ENCODE data around the gene PRELID3B.

The PRELID3B gene

DNA sequence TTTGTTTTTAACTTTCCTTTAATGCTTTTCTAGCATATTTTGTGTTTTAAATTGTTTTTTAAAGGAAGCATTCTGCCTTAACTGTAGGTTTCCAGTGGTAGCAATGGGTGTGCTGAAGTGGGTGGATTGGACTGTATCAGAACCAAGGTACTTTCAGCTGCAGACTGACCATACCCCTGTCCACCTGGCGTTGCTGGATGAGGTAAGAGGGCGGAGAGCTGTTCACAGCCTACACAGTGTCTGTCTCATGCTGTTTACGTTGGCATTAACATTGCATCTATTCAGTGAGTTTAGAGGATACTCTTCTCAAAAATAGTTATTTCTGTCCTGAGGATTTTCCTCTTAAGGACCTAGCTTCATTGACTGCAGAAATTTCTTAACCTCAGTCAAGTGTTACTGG is 49.7 kb downstream of the PRELID3B start:
- no peak for DNase-seq

DNA sequence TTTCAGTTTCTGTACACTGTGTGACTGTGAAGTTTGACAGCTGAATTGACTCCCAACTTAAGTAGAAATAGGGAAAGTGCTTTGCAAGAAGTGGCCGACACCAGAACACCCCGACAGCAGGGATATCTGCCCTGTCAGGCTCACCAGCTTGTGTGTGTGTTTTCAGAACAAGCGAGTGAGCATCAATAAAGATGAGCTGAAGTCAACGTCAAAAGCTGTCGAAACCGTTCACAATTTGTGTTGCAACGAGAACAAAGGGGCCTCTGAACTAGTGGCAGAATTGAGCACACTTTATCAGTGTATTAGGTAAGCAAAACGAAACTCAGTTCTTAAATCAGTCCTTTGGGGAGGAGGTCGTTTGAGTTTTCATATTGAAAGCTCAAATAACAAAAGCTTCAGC is 50.9 kb downstream of the PRELID3B start:
- DNase-seq: no peak

DNA sequence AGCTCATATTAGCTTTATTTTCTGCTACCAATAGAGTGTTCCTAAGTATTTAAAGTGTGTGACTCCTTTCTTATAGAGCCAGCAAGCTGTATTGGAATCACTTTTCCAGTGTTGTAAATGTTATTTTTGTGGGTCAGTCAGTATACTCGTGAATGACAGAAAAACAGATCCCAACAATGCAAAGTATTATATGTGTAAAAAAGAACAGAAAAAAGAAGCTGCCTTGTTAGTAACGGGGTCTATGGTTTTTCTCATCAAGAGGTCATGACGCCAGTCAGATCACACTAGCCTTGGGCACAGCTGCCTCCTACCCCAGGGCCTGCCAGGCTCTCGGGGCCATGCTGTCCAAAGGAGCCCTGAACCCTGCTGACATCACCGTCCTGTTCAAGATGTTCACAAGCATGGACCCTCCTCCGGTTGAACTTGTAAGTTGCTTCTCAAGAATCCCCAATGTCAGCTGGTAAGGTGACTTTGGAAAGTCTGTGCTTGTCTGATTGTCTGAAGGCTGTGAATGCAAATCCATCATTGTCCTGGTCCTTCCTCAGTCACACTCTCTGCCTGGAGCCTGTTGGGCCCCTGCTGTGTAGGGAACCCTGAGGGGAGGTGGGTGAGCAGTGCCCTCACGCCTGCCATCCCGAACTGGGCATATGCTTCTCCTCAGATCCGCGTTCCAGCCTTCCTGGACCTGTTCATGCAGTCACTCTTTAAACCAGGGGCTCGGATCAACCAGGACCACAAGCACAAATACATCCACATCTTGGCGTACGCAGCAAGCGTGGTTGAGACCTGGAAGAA is 51.7 kb downstream of the PRELID3B start:
- no peak for DNase-seq

DNA sequence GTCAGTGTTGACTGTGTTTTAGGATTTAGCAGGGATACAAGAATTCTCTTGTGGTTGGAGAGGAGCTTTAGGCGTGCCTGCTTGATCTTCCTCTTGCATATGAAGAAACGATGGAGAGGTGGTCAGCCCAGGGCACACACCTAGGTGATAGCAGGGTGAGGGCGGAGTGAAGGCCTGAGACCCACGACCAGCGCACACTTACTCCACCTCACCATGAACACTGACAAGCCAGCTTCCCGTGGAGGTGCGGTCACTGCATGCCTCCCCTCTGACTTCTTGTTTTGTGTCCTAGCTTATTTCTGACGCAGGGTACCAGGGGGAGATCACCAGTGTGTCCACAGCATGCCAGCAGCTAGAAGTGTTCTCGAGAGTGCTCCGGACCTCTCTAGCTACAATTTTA is 53.4 kb downstream of the PRELID3B start:
- no peak for DNase-seq

DNA sequence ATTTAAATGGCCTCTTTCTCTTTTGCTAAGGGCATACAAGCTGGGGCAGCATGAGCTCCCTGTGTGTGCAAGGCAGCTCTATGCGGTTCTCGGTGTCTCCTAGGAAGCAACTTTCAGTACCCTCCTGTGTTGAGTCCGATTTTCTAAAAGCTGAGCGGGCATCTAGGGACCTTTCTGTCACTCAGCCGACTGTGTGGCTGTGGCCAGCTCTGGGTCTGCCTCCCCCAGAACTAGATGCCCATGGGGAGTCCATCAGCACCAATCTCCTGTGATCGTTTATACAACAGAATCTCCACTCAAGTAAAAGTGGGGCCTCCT is 54.1 kb downstream of the PRELID3B start:
- no peak for DNase-seq

DNA sequence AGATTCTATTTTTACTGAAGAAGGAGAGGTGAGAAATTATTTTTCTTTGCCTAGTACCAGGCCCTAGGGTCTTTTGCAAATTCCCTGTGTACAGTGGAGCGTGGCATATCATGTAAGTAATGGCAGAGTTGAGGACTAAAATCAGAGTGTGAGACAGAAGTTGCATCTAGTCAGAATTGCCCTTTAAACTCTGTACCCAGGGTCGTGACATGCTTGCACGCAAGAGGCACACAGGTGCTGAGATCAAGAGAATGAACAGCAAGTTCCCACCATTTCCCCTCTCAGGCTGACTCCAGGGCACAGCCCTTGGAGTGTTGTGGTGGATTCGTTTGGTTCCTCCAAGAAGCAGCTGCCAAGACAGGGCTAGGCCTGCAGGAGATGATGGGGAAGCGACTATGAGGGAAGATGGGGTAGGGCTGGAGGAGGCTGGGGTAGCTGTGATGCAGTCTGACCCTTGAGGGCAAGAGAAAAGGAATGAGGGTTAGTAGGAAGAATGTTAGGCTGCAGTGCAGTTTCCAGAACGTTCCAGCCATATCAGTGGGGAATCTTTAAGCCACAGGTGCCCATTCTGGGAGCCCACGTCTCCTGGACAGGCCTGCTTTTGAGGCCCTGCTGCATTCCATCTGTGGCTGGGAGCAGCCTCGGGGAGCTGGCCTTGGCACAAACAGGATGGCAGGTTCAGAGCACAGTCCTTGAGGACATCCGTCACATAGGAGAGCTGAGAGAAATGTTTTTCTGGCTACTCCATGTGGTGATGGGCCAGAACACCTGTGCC is 54.6 kb downstream of the PRELID3B start:
- peak; percentile 4 for DNase-seq

DNA sequence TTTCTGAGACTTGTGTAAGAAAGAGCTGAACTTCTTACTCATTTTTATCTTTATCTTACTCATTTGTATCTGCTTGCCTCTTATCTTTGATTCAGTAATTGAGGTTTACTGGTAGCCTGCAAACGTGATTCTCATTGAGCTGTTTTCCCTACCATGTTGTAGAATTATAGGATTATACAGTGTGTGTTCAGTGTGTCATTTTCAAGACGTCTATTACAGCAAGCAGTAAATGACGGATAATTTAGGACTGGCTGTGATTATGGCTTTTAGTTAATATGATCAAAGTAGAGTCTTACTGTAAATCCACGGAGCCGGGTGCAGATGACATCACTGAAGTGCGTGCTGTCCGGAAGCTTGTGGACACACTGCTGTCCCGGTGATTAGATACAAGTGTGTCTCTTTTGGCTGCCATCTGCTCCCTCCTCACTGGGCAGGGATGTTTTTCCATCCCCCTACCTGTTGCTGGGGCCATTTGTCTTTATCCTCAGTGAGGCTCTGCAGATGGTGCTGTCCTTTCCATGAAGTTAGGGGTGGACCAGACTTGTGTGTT is 55.5 kb downstream of the PRELID3B start:
- no peak for DNase-seq

DNA sequence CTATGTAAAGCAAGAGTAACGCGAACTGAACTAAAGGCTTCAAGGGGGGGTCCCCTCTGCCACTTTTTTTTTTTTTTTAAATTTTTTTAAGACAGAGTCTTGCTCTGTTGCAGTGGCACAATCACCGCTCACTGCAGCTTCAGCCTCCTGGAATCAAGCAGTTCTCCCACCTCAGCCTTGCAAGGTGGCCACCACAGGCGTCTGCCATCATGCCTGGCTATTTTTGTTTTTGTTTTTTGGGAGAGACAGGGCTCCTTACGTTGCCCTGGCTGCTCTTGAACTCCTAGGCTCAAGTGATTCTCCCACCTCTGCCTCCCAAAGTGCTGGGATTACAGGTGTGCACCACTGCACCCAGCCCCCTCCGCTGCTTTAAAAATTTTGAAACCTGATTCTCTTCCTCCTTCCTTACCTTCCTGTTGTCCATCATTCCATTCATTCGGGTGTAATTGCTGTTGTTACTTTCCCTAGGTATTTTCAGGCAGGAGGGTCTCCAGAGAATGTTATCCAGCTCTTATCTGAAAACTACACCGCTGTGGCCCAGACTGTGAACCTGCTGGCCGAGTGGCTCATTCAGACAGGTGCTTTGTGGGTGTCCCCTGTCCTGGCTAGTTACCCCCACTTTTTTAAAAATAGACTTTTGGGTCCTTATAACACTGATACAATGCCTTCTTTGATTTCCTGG is 56.2 kb downstream of the PRELID3B start:
- DNase-seq: no peak

DNA sequence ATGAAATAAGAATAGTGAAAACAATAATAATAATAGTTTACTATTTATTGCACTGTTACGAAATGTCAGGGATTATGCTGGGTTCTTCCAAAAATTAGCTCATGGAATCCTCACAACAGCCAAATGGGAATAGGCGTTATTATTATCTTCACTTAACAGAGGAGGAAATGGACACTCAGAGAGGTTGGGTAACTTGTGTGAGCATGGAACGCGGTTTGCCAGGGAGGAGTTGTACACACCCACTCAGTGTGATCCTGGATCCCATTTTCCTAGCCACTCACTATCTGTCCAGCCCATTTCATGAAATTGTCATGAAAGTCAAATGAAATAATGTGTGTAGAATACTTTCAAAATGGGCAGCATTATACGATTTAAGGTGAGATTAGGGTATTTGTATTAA is 56.9 kb downstream of the PRELID3B start:
- peak; percentile 2 for DNase-seq

DNA sequence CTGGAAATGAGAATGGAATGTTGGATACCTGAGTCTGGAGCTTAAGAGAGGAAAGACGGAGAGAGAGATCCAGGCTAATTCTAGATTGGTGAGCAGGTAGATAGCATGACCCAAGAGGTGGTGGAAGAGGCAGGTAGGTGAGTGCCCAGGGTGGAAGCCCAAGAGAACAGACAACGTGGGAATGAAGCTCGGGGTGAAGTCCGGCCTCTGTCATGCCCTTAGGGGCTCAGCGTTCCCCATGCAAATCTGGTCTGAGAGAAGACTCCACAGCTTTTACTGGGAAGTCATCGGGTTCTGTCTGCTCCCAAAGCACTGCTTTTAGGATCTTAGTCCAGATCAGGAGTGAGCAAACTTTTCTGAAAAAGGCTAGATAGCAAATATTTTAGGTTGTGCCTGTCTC is 57.9 kb downstream of the PRELID3B start:
- DNase-seq: no peak

Measured in 8988T (cell line).